Mononuclear cell (primary cell): ENCODE measurements around the gene HCN3. TPM values are rescaled to one million over a fixed set of nuclear protein-coding genes. Genes with fewer than 3 reads are reported as not detected.
A peak's percentile ranks its signal among the peaks of the same experiment; 100 is the strongest.
"Not testable (repeated sequence)": the region's sequence is repeated elsewhere in the genome, so short reads cannot be mapped to it uniquely, and the experiment has no call there.

Experiments used
- H3K27me3 ChIP-seq: 2 replicates; pipeline ENCODE4 v1.6.0; 2011; ENCODE audit warnings: low read length, control low read depth; ENCODE audit not compliant: insufficient read depth
- H3K4me1 ChIP-seq: 2 replicates; pipeline ENCODE4 v1.5.1; 2011; ENCODE audit warnings: mild to moderate bottlenecking, low read length, control low read depth; ENCODE audit not compliant: insufficient read depth
- H3K4me3 ChIP-seq: 2 replicates; pipeline ENCODE4 v1.5.1; 2011; ENCODE audit warnings: mild to moderate bottlenecking, low read length, moderate library complexity
- H3K9me3 ChIP-seq: 2 replicates; pipeline ENCODE4 v1.5.1; 2011; ENCODE audit warnings: low read depth, mild to moderate bottlenecking, control low read depth, low read length
- total RNA-seq: library from RNA; depleted of rRNA; stranded (reverse); fragments of >200 nt; gene quantifications from one replicate; pipeline ENCODE4 v1.2.3, GENCODE V29; 2012

HCN3 gene
- total RNA-seq = 0.21 TPM

DNA sequence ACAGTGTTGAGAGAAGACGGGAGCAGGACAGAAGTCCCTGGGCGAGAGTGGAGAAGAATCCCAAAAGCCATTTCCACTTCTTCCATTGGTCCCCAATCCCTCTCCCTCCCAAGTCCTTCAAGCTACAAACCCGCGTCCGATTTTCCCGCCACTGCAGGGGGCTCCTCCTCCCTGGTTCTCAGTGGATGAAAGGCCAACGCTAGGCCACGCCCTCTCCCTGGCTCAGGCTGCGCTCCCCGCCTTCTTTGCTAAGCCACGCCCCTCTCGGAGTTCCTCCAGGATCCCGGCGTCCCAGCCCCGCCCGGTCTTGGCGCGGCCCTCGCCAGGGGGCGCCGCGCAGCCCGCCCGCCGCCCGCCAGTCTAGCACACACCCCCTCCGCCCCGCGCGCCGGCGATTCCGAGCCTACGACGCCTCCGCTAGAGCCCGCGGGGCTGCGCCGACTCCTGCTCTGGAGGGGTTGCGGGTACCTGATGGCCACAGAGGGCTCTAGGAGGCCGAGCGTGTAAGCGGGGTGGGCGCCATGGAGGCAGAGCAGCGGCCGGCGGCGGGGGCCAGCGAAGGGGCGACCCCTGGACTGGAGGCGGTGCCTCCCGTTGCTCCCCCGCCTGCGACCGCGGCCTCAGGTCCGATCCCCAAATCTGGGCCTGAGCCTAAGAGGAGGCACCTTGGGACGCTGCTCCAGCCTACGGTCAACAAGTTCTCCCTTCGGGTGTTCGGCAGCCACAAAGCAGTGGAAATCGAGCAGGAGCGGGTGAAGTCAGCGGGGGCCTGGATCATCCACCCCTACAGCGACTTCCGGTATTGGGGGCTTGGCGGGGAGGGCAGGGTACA is at the start of gene HCN3:
TSS of gene HCN3 (plus strand) at position 394 of the 832 bp plus-strand sequence. CDS start at position 522, 128 bp downstream.
- Histone ChIP-seq H3K4me3 (peak within 1 kb of the TSS; percentile 41), H3K9me3 (no peaks in the 10 kb centered on the region)

GRCh38 chr1:155228096-155228427 is 49.2 kb upstream of the HCN3 start:
- peak overlapping the region; percentile 51 for H3K4me3 ChIP-seq
- H3K9me3 ChIP-seq = no peaks in the 10 kb centered on the region
- peaks cover 48% of the 10 kb centered on the region for H3K4me1 ChIP-seq
- H3K27me3 ChIP-seq = no peaks in the 10 kb centered on the region

More for the DNA sequence above, at the start of gene HCN3:
- H3K4me1 ChIP-seq = peaks cover 35% of the 10 kb centered on the region
- H3K27me3 ChIP-seq = no peaks in the 10 kb centered on the region

- not testable (repeated sequence) for H3K4me3 ChIP-seq, H3K27me3 ChIP-seq, H3K9me3 ChIP-seq
- H3K4me1 ChIP-seq = peaks cover 25% of the 10 kb centered on the region
These were observed 46.0 kb upstream of the HCN3 start for GRCh38 chr1:155231302-155231701.

- not testable (repeated sequence) for H3K27me3 ChIP-seq, H3K9me3 ChIP-seq, H3K4me3 ChIP-seq
These were observed 45.0 kb upstream of the HCN3 start for GRCh38 chr1:155232001-155232978.

GRCh38 chr1:155233502-155233901 is 43.8 kb upstream of the HCN3 start:
- not testable (repeated sequence) for H3K4me3 ChIP-seq, H3K9me3 ChIP-seq, H3K27me3 ChIP-seq

More at GRCh38 chr1:155232001-155232978, 45.0 kb upstream of the HCN3 start:
- peaks cover 25% of the 10 kb centered on the region for H3K4me1 ChIP-seq

GRCh38 chr1:155235375-155235774 is 41.9 kb upstream of the HCN3 start:
- not testable (repeated sequence) for H3K4me3 ChIP-seq, H3K27me3 ChIP-seq, H3K9me3 ChIP-seq
- peaks cover 26% of the 10 kb centered on the region for H3K4me1 ChIP-seq

More at GRCh38 chr1:155233502-155233901, 43.8 kb upstream of the HCN3 start:
- peaks cover 16% of the 10 kb centered on the region for H3K4me1 ChIP-seq

DNA sequence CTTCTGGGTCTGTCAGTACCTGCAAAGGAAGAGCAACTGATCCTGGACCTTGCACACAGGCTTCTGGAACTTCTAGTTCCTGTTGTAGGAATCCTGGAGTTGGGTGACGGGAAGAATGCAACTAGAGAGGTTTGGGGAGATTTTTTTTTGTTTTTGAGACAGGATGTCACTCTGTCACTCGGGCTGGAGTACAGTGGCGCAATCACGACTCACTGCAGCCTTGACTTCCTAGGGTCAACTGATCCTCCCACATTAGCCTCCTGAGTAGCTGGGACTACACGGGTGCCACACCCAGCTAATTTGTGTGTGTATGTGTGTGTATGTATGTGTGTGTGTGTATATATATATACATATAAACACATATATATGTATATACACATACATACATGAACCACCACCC is 40.8 kb upstream of the HCN3 start:
- no peaks in the 10 kb centered on the region for H3K27me3 ChIP-seq
- no peaks in the 10 kb centered on the region for H3K9me3 ChIP-seq
- H3K4me3 ChIP-seq = no peak overlapping the region
- H3K4me1 ChIP-seq = peaks cover 36% of the 10 kb centered on the region

GRCh38 chr1:155241069-155241679 is 36.1 kb upstream of the HCN3 start:
- H3K4me1 ChIP-seq = peaks cover 63% of the 10 kb centered on the region
- no peaks in the 10 kb centered on the region for H3K9me3 ChIP-seq
- H3K27me3 ChIP-seq = no peaks in the 10 kb centered on the region
- H3K4me3 ChIP-seq = peak overlapping the region; percentile 51

DNA sequence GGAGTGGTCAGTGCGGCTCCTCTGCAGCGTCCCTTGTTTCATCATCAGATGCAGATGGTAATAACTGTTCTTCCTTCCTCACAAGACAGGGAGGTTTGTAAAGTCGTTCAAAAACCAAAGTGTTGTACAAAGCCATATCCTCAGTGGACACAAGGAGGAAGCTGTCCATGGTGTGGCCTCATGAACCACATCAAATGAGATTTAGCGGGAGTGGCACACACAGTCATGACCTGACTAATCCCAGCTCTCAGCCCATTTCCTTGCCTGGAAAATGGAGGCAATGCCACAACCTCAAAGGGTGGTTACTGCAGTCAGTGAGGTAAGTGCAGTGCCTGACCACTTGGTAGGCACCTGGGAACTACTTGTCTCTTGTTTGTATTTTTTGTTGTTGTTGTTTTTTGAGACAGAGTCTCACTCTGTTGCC is 35.4 kb upstream of the HCN3 start:
- H3K4me3 ChIP-seq = no peak overlapping the region
- H3K4me1 ChIP-seq = peaks cover 57% of the 10 kb centered on the region
- H3K27me3 ChIP-seq = no peaks in the 10 kb centered on the region
- H3K9me3 ChIP-seq = no peaks in the 10 kb centered on the region

- Histone ChIP-seq H3K27me3 (no peaks in the 10 kb centered on the region), H3K9me3 (no peaks in the 10 kb centered on the region), H3K4me1 (peaks cover 55% of the 10 kb centered on the region), H3K4me3 (no peak overlapping the region)
These were observed 34.4 kb upstream of the HCN3 start for GRCh38 chr1:155242805-155243358.

- Histone ChIP-seq H3K4me1 (peaks cover 53% of the 10 kb centered on the region), H3K9me3 (no peaks in the 10 kb centered on the region), H3K27me3 (no peaks in the 10 kb centered on the region), H3K4me3 (peak overlapping the region; percentile 81)
These were observed 32.7 kb upstream of the HCN3 start for GRCh38 chr1:155244368-155245162.

GRCh38 chr1:155245163-155245524 is 32.1 kb upstream of the HCN3 start:
- peaks cover 51% of the 10 kb centered on the region for H3K4me1 ChIP-seq
- H3K27me3 ChIP-seq = no peaks in the 10 kb centered on the region
- no peaks in the 10 kb centered on the region for H3K9me3 ChIP-seq
- H3K4me3 ChIP-seq = peak overlapping the region; percentile 81

GRCh38 chr1:155246796-155247195 is 30.5 kb upstream of the HCN3 start:
- not testable (repeated sequence) for H3K9me3 ChIP-seq, H3K4me3 ChIP-seq, H3K27me3 ChIP-seq
- H3K4me1 ChIP-seq = peaks cover 44% of the 10 kb centered on the region
